Endothelial cell of umbilical vein (primary cell): Measurements from ENCODE around the gene ARHGEF28. TPM values are rescaled to one million over a fixed set of nuclear protein-coding genes. Genes with fewer than 3 reads are reported as not detected.

Experiments used
- BruUV-seq: library from RNA; stranded (reverse); fragments of 400-500 nt; replicated peaks from 2 replicates; lab custom pipeline; 2021; lab: Mats Ljungman, UMichigan
- CTCF ChIA-PET: fragments of 300-600, 350-600 bp; sonication (Branson Sonifier 250); formaldehyde crosslinking; loops from one replicate; lab custom pipeline; 2021; ENCODE audit warnings: antibody characterized with exemption, inconsistent platforms; lab: Charles Lee
- POLR2A ChIA-PET: fragments of 300-600, 350-600 bp; sonication (Branson Sonifier 250); formaldehyde crosslinking; loops from one replicate; lab custom pipeline; 2021; ENCODE audit warnings: antibody characterized with exemption, inconsistent platforms; lab: Charles Lee
- DNase-seq: peaks from one replicate; pipeline ENCODE4 v3.0.0-alpha.2; 2011; ENCODE audit warnings: low read depth, low spot score
- FAIRE-seq: peaks from 2 replicates; lab custom pipeline; 2011; peaks lifted over from hg19 to GRCh38; lab: Jason Lieb, UNC
- H2AFZ ChIP-seq: 2 replicates; pipeline ENCODE4 v1.6.0; 2012; ENCODE audit warnings: low read depth, low read length, control low read depth, inconsistent platforms
- H3K27ac ChIP-seq: 2 replicates; pipeline ENCODE4 v1.5.1; 2011; ENCODE audit warnings: low read depth, mild to moderate bottlenecking, control low read depth, low read length, moderate library complexity; ENCODE audit not compliant: insufficient read depth
- H3K27me3 ChIP-seq, 2 experiments: 2 replicates each; pipeline versions ENCODE4 v1.6.0 to v1.6.1; 2011; ENCODE audit warnings: low read length in 2 of 2, mixed read lengths in 1 of 2; ENCODE audit not compliant: control insufficient read depth in 2 of 2, insufficient read depth in 2 of 2
- H3K36me3 ChIP-seq, 2 experiments: 2 replicates in 1 of 2; 3 replicates in 1 of 2; pipeline ENCODE4 v1.5.1; 2011; ENCODE audit warnings: low read length in 2 of 2, mild to moderate bottlenecking in 1 of 2, moderate library complexity in 1 of 2; ENCODE audit not compliant: control insufficient read depth in 2 of 2, insufficient read depth in 2 of 2; ENCODE audit errors: extremely low read depth in 1 of 2
- H3K4me1 ChIP-seq: 3 replicates; pipeline ENCODE4 v1.5.1; 2011; ENCODE audit warnings: mild to moderate bottlenecking, low read length; ENCODE audit not compliant: control insufficient read depth, insufficient read depth; ENCODE audit errors: extremely low read depth
- H3K4me2 ChIP-seq: 2 replicates; pipeline ENCODE4 v1.6.1; 2011; ENCODE audit warnings: low read length, control low read depth, mixed read lengths; ENCODE audit not compliant: insufficient read depth
- H3K4me3 ChIP-seq, 3 experiments: fragments of 200-600 bp in 1 of 3; sonication (generic), shearing (Covaris generic) in 1 of 3; replicated peaks in 1 of 3; 2 replicates each; pipeline ENCODE4 v1.5.1; 2011 to 2016; ENCODE audit warnings: control low read depth in 3 of 3, low read length in 3 of 3, mild to moderate bottlenecking in 2 of 3, inconsistent platforms in 1 of 3, low read depth in 1 of 3, moderate library complexity in 1 of 3; ENCODE audit not compliant: insufficient read depth in 1 of 3
- H3K79me2 ChIP-seq: 2 replicates; pipeline ENCODE4 v1.6.0; 2012; ENCODE audit warnings: low read length, inconsistent platforms; ENCODE audit not compliant: control insufficient read depth, insufficient read depth
- H3K9ac ChIP-seq: replicated peaks from 2 replicates; pipeline ENCODE3; 2011; ENCODE audit warnings: low read length, control low read depth; ENCODE audit not compliant: insufficient read depth; ENCODE audit errors: extremely low read depth
- H3K9me1 ChIP-seq: replicated peaks from 3 replicates; pipeline ENCODE4 v1.6.0; 2011; ENCODE audit warnings: mild to moderate bottlenecking, low read length; ENCODE audit not compliant: control insufficient read depth, insufficient read depth; ENCODE audit errors: extremely low read depth
- H3K9me3 ChIP-seq: replicated peaks from 2 replicates; pipeline ENCODE4 v1.5.1; 2012; ENCODE audit warnings: low read length, inconsistent platforms; ENCODE audit not compliant: control insufficient read depth, insufficient read depth
- H4K20me1 ChIP-seq: replicated peaks from 2 replicates; pipeline ENCODE3; 2011; ENCODE audit warnings: mild to moderate bottlenecking, low read length; ENCODE audit not compliant: control insufficient read depth, insufficient read depth; ENCODE audit errors: extremely low read depth
- EZH2 ChIP-seq: IDR thresholded peaks from 2 replicates; pipeline ENCODE4 v1.6.1; 2012; ENCODE audit warnings: borderline replicate concordance, low read depth, mild to moderate bottlenecking, moderate library complexity, low read length, inconsistent platforms; ENCODE audit not compliant: severe bottlenecking
- FOS ChIP-seq: IDR thresholded peaks from 2 replicates; pipeline ENCODE4 v1.6.1; 2011; ENCODE audit warnings: mild to moderate bottlenecking, low read length, moderate library complexity, borderline replicate concordance; ENCODE audit not compliant: insufficient read depth
- GATA2 ChIP-seq: IDR thresholded peaks from 2 replicates; pipeline ENCODE4 v1.7.0; 2011; ENCODE audit warnings: low read depth, mild to moderate bottlenecking, moderate library complexity, mixed read lengths, low read length; ENCODE audit not compliant: insufficient read length, insufficient read depth
- POLR2A ChIP-seq: IDR thresholded peaks from 2 replicates; pipeline ENCODE4 v1.6.1; 2012; ENCODE audit warnings: low read depth, mild to moderate bottlenecking, control low read depth, low read length
- POLR2AphosphoS5 ChIP-seq: IDR thresholded peaks from 2 replicates; pipeline ENCODE4 v1.6.1; 2012; ENCODE audit warnings: low read depth, mild to moderate bottlenecking, control low read depth, low read length, moderate library complexity; ENCODE audit not compliant: insufficient read depth
- dilution Hi-C: fragments of 300-500 bp; cut with MboI; formaldehyde crosslinking; loops from one replicate; pipeline ENCODE4 v1.15.0; 2019; ENCODE audit warnings: low sequenced_read_pairs; ENCODE audit not compliant: extremely low pct_ligation_motif_present
- intact Hi-C: fragments of 100-400 bp; cut with micrococcal nuclease; formaldehyde crosslinking; loops from one replicate; pipeline ENCODE4 v1.10.0; 2022
- polyA plus RNA-seq, 4 experiments: library from polyadenylated mRNA; depleted of rRNA in 3 of 4; stranded (reverse) in 3 of 4; unstranded in 1 of 4; fragments of >200 nt; gene quantifications; 2 replicates each; pipeline versions ENCODE4 v1.2.1 to v1.2.3, GENCODE V29; 2011 to 2012; ENCODE audit warnings: missing spikeins in 1 of 4
- total RNA-seq: library from RNA; stranded (reverse); gene quantifications from 2 replicates; pipeline ENCODE4 v1.2.3, GENCODE V29; 2021
- TF ChIP-seq, protein P1 (sequence below), 2 donors: IDR thresholded peaks; 1 replicate in 1 of 2; 2 replicates in 1 of 2; pipeline ENCODE4 v1.5.1; 2011; ENCODE audit warnings: low read length in 2 of 2, mild to moderate bottlenecking in 2 of 2, moderate library complexity in 2 of 2, control low read depth in 1 of 2, inconsistent platforms in 1 of 2, low read depth in 1 of 2; ENCODE audit not compliant: insufficient read depth in 1 of 2; ENCODE audit errors: extremely low read depth in 1 of 2

The ARHGEF28 gene
- total and polyA plus RNA-seq, 2 donors (not counting 3 experiments of a cell fraction or from before 2014, with no cell fraction given) = 29.5 to 108 TPM

DNA sequence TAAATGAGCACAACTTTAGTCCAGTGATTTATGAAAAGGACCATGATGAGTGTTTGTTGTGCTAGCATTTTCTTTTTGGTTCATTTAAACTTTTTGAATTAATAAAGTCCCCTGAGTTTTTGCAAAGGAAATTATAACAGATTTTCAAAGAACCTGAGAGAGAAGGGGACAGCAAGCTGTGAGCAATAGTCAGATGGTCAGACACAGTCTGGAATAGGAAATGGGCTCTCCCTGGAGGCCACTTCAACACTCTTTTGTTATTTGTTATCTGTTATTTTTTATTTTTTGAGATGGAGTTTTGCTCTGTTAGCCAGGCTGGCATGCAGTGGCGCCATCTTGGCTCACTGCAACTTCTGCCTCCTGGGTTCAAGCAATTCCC lies 171.1 kb downstream of the ARHGEF28 start:
- no peak for FAIRE-seq
- no peak overlapping the region for H3K4me3 ChIP-seq
- BruUV-seq = TSS peak; percentile 9

More for the DNA sequence above, 171.1 kb downstream of the ARHGEF28 start:
- no peaks in the 10 kb centered on the region for H3K9me1 ChIP-seq
- no peaks in the 10 kb centered on the region for H3K9me3 ChIP-seq
- peak overlapping the region; percentile 47 for H3K4me2 ChIP-seq
- no peaks in the 10 kb centered on the region for H3K27me3 ChIP-seq
- H3K27ac ChIP-seq = peak overlapping the region; percentile 78
- H3K4me1 ChIP-seq = peaks cover 52% of the 10 kb centered on the region
- H3K36me3 ChIP-seq = peaks cover 13 to 17% of the 10 kb centered on the region in 2 experiments
- H3K9ac ChIP-seq = peak overlapping the region; percentile 54
- peaks cover 2% of the 10 kb centered on the region for H3K79me2 ChIP-seq
- dilution Hi-C loops (no loop called here), intact Hi-C loops (loop anchor here (2.0 kb wide), 1 partner anchor 158 kb away; no protein-coding TSS in a partner anchor)
- no peak overlapping the region for H2AFZ ChIP-seq
- ChIA-PET CTCF (interaction anchor here (1.2 to 7.6 kb wide), 4 partner anchors 22 to 207 kb away, joined by 3 to 232 read pairs (median 5); no protein-coding TSS in a partner anchor), POLR2A (no interaction called here)
- no peak for DNase-seq
- TF ChIP-seq, protein P1, sequence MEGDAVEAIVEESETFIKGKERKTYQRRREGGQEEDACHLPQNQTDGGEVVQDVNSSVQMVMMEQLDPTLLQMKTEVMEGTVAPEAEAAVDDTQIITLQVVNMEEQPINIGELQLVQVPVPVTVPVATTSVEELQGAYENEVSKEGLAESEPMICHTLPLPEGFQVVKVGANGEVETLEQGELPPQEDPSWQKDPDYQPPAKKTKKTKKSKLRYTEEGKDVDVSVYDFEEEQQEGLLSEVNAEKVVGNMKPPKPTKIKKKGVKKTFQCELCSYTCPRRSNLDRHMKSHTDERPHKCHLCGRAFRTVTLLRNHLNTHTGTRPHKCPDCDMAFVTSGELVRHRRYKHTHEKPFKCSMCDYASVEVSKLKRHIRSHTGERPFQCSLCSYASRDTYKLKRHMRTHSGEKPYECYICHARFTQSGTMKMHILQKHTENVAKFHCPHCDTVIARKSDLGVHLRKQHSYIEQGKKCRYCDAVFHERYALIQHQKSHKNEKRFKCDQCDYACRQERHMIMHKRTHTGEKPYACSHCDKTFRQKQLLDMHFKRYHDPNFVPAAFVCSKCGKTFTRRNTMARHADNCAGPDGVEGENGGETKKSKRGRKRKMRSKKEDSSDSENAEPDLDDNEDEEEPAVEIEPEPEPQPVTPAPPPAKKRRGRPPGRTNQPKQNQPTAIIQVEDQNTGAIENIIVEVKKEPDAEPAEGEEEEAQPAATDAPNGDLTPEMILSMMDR (IDR thresholded peaks at IDR 0.05; ENCODE audit: extremely low read depth in 1 of 2, insufficient read depth in 1 of 2, low read depth in 1 of 2, low read length in 2 of 2) = no peak
- TF ChIP-seq GATA2 = no peak
- TF ChIP-seq POLR2A = no peak
- no peak for TF ChIP-seq POLR2AphosphoS5
- no peak for TF ChIP-seq EZH2
- no peak for TF ChIP-seq FOS
- no peaks in the 10 kb centered on the region for H4K20me1 ChIP-seq
